NCI-H524 treated with DMSO at 0.1 percent for 48 hours (cell line): Measurements from ENCODE around the gene LCOR.

Experiments used
- DNase-seq: peaks from one replicate; lab custom pipeline; 2025; lab: John Stamatoyannopoulos, UW

The LCOR gene

GRCh38 chr10:96890580-96890979, 58.5 kb downstream of the LCOR start:
- DNase-seq: no peak

- no peak for DNase-seq
Measured at GRCh38 chr10:96891840-96892239, 59.7 kb downstream of the LCOR start.

GRCh38 chr10:96895662-96896424, 63.7 kb downstream of the LCOR start:
- no peak for DNase-seq

GRCh38 chr10:96896884-96897589, 64.9 kb downstream of the LCOR start:
- DNase-seq: no peak

GRCh38 chr10:96902117-96902516, 70.0 kb downstream of the LCOR start:
- no peak for DNase-seq

- DNase-seq: no peak
Measured at GRCh38 chr10:96902731-96903358, 70.7 kb downstream of the LCOR start.

- DNase-seq: no peak
Measured at GRCh38 chr10:96904648-96905047, 72.5 kb downstream of the LCOR start.

GRCh38 chr10:96906864-96907263, 74.8 kb downstream of the LCOR start:
- DNase-seq: no peak

GRCh38 chr10:96910488-96911395, 78.6 kb downstream of the LCOR start:
- DNase-seq: no peak

- no peak for DNase-seq
Measured at GRCh38 chr10:96912405-96912804, 80.3 kb downstream of the LCOR start.

- DNase-seq: no peak
Measured at GRCh38 chr10:96913906-96914305, 81.8 kb downstream of the LCOR start.

GRCh38 chr10:96917628-96918027, 85.5 kb downstream of the LCOR start:
- DNase-seq: no peak

GRCh38 chr10:96918214-96919002, 86.3 kb downstream of the LCOR start:
- DNase-seq: no peak

GRCh38 chr10:96919785-96920430, 87.8 kb downstream of the LCOR start:
- no peak for DNase-seq

GRCh38 chr10:96921655-96922054, 89.6 kb downstream of the LCOR start:
- no peak for DNase-seq

- DNase-seq: no peak
Measured at GRCh38 chr10:96922978-96923948, 91.2 kb downstream of the LCOR start.

GRCh38 chr10:96924861-96925260, 92.8 kb downstream of the LCOR start:
- no peak for DNase-seq

- DNase-seq: no peak
Measured at GRCh38 chr10:96930469-96930868, 98.4 kb downstream of the LCOR start.

GRCh38 chr10:96935148-96935547, 103.0 kb downstream of the LCOR start:
- no peak for DNase-seq

GRCh38 chr10:96935810-96936209, 103.7 kb downstream of the LCOR start:
- no peak for DNase-seq
